GOT3 (cell line): ENCODE results near the gene KIAA1671.

Source experiments
- DNase-seq: peaks from one replicate; lab custom pipeline; 2025; ENCODE audit warnings: mixed read lengths; lab: John Stamatoyannopoulos, UW

Gene KIAA1671

DNA sequence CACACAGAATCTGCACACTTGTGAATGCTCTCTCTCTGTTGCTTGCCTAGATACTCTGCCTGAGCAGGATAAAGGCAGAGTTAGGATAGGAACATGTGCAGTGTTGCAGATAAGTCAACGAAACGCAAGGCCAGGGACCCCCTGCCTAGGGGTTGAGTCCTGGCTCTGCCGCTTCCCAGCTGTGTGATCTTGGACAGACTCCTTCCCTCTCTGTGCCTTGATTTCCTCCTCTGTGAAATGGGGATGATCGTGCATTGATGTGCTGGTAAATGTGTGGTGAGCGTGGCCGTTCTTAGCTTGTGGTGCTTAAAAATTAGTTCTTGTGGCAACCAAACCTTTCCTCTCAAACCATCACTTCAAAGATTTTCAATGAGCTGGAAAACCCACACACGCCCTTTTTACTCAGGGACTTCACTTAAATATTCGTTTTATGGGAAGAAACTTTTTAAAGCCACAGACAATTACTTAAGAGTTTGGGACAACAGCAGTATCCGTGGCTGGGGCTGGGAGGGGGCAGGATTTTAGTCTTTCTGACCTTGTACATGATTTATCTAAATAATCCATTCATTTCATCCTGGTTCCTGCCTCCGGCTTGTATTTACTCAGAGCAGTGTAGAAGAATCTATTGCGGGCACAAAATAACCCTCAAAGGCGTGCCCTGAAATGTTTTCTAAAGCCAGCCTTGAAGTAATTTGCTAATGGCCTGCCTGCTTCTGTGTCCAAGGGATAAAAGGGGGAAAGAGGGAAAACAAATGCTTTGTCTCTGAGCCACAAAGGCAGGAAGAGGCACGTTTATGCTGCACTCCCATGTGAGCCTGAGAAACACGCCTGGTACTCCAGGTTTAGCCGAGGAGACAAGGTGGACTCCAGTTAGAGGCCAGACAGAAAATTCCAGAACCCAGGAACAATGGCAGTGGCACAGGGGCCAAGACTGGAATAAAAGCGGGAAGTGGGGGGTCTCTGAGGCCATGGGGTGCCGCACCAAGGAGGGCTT is 162.2 kb downstream of the KIAA1671 start:
- DNase-seq, result no peak

DNA sequence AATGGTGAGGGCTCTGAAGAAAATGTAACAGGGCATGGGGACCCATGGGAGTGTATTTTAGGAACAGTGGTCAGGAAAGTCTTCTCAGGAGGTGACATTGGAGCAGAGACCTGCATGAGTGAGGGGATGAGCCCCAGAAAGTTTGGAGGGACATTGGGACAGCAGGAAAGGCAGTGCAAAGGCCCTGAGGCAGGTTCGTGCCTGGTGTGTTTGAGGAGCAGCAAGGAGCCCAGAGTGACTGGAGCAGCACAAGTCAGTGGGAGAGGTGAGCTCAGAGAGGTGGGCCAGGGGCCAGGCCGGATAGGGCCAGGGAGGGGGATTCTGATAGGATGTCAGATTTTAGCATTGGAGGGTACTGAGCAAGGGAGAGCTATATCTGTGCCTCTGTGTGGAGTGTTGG is 167.1 kb downstream of the KIAA1671 start:
- DNase-seq, result no peak

DNA sequence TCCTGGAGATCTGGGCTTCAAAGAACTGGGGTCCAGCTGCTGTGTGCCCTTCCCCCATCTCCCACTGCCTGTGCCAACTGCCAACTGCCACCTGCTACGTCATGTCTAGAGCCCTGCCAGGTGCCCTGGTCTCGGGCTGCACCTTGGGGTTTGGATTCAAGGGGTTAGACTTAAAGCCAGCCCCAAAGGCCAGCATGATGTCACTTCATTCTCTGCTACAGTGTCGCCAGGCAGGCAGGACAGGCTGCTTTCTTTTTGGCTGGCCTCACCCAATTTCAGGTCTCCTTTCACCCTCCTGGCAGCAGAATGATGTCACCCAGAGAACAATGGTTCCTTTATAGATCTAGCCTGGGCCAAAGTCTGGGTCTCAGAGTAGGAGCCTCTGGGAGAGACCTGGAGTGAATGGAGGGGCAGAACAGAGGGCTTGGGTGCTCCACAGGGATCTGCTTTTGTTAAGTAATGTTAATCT is 167.6 kb downstream of the KIAA1671 start:
- no peak for DNase-seq

DNA sequence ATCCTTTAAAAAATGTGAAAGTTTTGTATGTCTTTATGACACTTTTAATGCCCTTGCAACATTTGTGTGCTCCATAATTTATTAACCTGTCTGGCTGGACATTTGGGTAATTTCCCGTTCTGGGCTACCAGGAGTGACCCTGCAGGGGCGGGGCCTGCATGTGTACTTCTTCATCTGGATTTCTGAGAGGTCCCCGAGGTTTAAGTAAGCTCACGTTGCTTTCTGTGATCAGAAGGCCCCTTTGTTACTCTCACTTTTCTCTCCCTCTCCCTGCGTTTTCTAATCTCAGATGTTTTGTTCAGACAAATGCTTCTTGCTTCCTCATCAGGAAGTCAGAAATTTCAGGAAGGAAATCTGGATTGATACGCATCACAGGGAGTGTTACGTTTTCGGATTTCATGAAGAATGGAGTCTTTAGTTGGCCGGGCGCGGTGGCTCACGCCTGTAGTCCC is 168.3 kb downstream of the KIAA1671 start:
- no peak for DNase-seq

DNA sequence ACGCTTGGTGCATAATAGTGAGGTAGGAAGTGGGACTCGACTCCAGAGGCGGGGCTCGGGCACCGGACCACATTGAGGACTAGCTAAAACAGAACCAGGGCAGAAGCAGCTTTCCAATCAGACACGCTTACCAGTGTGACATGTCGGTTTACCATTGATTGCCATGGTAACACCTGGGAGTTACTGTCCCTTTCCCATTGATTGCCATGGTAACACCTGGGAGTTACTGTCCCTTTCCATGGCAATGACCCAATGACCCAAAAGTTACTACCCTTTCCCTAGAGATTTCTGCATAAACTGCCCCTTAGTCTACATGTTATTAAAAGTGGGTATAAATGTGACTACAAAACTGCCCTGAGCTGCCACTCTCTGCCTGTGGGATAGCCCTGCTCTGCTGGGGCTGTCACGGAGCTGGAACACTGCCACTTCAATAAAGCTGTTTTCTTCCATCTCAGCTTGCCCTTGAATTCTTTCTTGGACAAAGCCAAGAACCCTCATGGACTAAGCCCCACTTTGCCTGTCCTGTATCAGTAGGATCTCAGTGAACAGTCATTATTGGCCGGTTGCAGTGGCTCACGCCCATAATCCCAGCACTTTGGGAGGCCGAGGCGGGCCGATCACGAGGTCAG is 169.7 kb downstream of the KIAA1671 start:
- DNase-seq, result no peak

DNA sequence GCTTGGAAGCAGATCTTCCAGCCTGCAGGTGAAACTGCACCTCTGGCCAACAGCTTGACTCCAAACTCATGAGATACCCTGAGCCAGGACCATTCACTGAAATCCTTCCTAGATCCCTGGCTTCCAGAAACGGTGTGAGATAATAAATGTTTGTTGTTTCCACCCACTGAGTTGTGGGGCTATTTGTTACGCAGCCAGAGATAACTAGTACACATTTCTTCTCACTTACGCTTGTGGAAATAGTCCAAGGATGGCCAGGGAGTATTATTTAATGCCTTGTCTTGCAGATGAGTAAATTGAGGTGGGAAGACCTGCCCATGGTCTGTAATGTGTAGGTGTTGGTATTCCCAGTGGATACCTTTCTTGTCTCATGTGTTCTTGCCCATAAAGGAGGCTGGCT is 171.2 kb downstream of the KIAA1671 start:
- DNase-seq, result no peak

DNA sequence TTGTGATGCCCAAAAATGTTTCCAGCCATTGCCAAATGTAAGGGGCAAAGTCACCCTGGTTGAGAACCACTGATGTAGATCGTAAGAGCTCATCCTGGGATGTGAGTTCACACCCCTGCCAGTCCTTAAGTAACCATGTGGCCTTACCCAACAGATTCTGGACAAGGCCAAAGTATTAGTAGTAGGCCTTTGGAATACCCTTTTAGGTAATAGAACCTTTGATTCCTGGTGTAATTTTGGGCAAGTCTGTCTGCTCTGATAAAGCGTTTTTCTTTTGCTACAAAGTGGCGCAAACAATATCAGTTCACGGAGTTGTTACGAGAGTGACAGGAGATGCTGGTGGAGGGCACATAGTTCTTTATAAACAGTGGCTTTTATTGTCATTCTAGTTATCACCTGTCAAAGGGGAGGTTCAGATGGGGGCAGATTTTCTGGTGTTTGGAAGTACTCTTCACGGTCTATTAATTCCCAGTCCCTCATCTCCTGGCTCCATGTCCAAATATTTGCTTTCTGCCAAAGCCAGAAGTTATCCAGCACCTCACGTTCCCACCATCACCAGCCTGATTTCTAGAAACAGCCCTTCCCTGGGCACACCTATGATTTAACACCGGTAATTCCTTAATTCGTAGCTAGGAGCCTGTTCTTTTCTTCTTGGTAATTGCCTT is 173.3 kb downstream of the KIAA1671 start:
- DNase-seq, result no peak

DNA sequence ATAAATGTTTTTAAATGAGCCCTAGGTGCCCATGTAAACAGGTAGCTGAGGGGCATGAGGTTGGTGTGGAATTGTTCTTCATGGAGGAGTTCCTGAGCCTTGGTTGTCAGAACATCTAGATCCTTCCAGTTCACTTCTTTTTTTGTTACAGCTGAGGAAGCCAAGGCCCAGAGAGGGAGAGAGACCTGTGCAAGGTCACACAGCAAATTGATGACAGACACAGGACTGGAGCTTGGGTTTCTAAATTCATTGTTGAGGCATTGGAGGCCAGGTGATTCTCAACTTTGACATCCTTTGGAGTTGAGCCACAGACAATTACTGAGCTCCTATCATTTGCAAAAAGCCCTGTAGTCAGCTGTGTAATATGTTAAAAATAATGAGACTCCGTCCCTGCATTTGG is 174.0 kb downstream of the KIAA1671 start:
- no peak for DNase-seq

DNA sequence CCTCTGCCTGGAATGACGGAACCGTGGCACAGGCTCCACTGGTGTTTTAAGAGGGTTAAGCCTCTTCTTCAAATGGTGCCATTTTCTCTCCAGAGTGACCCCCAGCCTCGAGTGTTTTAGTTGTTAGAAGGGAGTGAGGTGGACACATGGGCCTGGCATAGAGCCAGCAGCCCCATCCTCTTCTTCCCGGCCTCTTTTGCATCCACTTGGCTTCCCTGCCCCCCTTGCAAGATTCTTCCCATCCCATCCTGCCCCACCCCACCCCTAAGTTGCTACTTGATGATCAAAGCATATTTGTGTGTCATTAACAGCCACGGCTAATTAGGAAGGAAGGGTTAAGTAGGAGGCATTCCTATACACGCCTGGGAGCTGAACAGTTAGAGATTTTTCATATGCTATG is 174.8 kb downstream of the KIAA1671 start:
- no peak for DNase-seq

DNA sequence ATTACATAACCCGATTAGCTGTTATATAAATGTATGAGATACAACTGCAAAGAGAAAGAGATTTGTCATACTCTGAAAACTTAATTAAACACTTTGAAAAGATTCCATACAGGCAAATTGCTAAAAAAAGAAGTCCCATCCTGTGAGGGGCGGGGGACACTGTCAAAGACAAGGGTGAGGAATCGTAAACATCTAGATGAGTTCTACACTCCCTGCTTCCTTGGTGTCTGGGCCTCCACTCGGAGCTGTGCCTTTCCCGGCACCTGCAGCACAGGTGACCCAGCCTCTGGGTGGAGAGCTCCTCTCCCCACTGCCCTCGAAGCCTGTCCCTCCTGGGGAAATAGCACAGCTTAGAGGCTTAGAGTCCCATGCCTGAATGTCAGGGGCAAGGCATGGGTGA is 177.9 kb downstream of the KIAA1671 start:
- no peak for DNase-seq

DNA sequence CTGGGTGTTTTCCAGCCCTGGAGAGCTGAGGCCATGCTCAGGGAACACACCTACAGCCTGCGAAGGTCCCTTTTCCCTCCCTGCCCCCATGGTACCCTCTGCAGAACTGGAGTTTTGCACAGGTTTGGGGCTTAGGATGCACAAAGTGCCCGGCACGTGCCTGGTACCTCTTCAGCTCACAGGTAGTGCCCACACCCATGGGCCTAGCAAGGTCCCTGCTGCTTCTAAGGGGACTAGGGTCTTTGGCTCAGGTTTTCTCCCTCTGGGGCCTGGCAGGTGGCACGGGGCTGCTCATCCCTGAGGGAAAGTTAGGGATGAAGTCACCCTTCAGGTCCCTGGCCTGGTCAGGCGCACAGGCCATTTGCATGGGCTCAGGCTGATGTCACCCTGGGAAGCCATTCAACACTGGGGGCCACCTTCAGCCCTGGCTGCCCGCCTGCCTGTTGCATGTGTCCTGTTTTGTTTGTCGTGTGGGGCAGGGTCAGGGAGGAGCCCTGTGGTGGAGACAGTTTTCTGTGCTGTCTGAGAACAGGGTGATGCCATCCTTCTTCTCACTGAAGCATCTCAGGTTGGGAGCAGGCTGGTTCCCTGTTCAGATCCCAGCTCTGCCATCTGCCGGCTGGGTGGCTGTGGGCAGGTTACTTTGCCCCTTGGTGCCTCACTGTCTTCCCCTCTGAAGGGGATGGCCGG is 178.8 kb downstream of the KIAA1671 start:
- no peak for DNase-seq

DNA sequence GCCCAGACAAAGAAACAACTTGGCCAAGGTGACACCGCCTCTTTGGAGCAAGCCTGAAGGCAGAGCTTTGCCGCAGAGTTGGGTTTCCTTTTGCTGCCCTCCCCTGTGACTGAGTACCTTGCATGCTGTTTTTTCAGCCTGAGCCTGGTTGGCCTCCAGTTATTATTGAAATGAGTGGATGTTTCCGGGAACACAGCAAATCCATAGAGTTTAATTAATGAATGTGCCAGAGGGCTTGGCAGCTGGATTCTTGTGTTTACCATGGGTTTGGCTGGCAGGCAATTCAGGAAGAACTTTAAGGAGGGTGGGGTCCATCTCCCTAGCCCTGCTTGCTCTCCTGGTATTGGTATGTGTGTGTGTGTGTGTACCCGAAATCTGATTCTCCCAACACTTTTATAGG is 181.5 kb downstream of the KIAA1671 start:
- DNase-seq, result no peak

DNA sequence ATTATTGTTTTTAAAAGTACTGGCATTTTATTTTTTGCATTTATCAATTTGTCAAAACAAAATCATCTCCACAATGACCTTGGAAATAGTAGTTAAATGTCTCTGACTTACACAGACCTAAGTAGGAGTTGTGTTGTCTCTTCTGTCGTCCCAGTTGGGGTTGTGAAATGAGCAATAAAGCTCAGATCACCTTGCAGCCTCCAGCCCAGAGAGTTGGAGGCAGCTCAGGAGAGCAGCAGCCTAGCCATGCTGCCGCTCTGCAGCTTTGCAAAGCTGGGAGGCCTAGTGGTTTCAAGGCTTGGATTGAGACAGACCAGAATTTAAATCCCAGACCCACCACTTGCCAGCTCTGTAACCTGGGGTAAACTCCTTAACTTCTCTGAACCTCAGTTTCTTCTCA is 181.9 kb downstream of the KIAA1671 start:
- no peak for DNase-seq

DNA sequence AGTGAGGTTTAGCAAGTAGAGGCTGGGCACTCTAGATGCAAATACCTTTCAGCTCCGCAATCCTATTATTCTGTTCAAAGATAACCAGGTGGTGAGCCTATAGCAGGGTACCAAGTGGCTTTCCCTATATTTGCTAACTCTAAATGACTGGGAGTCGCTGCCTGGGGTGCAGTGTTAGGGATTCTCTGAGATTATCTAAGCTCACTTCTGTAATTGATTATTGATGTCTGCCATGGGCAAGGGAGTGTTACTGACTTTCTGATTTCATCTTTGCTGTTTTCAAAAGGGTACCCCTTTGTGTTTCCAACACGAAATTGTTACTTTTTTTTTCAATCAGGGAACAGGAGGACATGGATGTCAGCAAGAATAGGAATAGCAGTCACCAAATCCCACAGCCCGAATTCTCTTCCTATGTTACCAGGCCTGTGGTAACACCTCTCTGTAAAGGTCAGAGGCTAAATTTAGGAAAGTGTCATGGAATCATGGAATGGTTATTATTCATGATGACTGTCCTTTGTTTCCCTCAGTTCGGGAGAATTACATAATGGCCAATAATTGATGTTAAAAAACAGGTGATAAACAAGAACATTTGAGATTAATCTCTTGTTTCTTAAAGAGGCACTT is 184.5 kb downstream of the KIAA1671 start:
- DNase-seq, result no peak

DNA sequence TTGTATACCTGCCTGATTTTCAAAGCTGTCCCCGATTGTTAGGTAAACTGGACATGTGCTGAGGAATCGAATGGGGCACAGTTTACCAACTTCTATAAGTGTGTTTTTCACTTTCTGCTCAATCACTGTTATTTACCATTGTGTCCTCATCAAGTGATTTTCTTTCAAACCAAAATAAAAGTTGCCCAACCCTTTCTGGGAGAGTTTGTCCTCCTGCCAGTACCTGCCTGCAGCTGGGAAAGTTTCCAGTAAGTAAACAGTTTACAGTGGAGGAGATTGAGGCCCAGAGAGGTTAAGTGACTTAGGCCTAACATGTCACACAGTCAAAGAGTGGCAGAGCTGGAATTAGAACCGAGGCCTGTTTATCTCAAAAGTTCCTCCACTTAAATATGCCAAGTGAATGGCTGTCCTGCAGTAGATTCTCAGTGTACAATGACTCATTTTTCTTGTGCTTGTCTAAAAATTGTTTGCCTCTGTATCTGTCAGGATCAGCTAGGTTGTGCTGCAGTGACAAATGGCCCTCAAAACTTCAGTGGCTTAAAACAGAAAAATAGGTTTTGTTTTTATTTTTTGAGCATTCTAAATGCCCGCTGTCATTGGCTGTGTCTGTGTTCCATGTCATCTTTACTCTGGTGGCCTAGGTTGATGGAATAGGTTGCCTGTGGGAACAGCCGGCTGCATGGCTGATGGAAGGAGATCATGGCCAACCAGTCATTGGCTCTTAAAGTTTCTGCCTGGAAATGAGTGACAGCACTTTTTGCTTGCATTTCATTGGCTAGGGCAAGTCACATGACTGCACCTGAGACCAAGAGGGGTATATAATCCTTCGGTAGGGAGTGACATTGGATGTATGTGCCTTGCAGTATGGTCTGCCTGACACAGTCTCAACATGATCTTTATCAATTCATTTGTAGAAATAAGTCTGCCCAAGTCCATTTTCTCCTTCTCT is 185.3 kb downstream of the KIAA1671 start:
- no peak for DNase-seq

DNA sequence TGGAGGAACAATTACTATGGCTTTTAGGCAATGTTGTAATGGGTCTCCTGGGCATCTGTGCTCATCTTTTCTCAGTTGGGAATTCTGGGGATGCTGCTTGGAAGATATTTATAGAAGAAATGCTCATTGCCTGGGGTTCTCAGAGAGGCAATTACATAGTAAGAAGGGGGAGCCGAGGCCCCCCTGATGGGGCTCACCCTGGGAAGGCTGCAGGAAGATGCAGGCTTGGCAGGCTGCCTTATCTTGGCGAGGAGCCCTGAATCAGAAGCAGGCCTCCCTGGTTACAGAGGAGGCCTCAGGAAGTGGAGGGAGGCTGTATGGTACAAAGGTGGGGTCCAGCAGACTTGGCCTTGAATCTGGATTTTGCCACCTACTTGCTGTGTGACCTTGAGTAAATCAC is 186.5 kb downstream of the KIAA1671 start:
- DNase-seq, result no peak

DNA sequence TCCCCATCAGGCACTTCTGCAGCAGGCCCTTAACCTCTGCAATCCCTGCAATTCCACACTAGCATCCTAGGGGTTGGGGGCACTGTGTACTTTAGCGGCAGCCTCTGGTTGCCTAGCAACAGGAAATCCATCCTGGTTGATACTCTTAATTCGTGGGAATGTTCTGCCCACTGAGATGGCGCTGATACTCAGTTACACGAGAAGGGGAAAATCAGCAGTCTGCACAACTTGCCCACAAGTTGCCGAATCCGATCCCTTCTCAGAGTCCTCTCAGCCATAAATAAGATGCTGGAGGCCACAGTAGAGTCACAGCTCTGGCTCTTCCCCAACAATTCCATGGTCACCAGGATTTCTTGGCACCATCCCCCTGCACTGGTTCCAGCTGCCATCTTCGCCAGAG is 189.6 kb downstream of the KIAA1671 start:
- DNase-seq, result no peak

DNA sequence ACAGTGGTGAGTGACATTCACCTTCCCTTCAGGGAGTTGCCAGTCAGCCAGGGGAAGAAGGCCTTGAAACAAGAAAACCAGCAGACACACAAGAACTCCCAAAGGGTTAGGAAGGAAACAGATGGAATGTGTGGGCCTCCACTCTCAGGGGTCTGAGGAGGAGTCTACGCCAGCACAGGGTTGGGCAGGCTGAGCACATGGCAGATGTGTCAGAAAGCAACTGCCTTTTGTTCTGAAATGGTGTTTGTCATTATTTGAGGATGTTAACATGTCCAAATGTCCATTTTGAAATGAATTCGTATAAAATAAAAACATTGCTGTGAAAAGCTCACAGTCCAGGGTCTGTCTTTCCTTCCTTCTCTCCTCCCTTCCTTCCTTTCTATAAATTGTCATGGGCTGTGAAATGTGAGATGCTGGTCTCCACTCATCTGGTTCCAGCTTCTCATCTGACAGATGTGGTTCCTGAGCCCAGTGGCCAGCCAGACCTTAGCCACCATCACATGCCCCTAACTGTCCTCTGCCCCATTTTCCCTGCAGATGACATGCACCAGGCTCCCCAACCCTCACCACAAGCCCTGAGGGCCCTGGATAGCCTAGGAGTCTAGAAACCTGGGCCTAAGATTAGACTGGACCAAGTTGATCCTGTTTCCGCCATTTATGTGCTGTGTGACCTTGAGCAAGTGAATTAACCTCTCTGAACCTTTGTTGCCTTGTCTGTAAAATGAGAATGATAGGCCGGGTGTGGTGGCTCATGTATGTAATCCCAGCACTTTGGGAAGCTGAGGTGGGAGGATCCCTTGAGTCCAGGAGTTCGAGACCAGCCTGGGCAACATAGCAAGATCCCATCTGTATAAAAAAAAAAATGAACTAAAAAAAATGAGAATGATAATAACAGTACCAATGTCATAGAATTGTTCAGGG is 190.9 kb downstream of the KIAA1671 start:
- DNase-seq, result no peak

DNA sequence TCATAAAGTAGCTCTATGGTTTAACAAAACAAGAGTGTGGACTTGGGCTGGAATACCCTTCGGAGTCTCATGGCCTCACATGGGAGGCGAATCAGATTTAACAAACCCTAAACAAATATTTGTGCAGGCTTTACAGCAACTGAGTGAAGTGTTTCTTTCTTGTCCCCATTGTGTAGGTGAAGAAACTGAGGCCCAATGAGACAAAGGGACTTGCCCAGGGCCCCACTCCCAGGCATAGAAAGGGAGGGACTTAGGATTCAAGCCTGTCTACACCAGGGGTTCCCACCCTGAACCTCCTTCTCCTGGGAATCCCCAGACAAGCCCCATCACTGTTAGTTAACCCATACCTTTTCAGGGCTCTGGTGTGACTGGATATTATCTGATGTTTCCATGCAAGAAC is 192.0 kb downstream of the KIAA1671 start:
- DNase-seq, result no peak
